Measurements from ENCODE around the gene TERT. TPM values are rescaled to one million over a fixed set of nuclear protein-coding genes. Genes with fewer than 3 reads are reported as not detected.

TERT gene
- total and polyA plus RNA-seq, 2 of the 8 experiments (the other 6 are each of a cell fraction or from before 2014, with no cell fraction given): 13.1 to 23.1 TPM

GRCh38 chr5:1315018-1315708, 20.3 kb upstream of the TERT start:
- Histone ChIP-seq H3K36me3 (ENCODE audit: control insufficient read depth in 2 of 4, insufficient read depth in 4 of 4, low read length in 3 of 4) (peaks cover 2 to 21% (median 13%) of the 10 kb centered on the region in 4 experiments; a peak in 7 of 8 replicates), H4K8ac (ENCODE audit: extremely low read depth, insufficient read depth, low read length) (no peak overlapping the region), H3K9me3 (ENCODE audit: insufficient read depth in 2 of 2, low read depth in 1 of 2, low read length in 1 of 2) (peaks cover 0 to 7% of the 10 kb centered on the region in 2 experiments; a peak in 1 of 4 replicates), H3K4me2 (ENCODE audit: insufficient read depth in 1 of 2, low read depth in 2 of 2, low read length in 2 of 2) (peak overlapping the region; percentile 29 to 56; a peak in 3 of 4 replicates), H2BK20ac (ENCODE audit: low read length) (no peak overlapping the region), H3K56ac (replicated peaks; ENCODE audit: insufficient read length, low read depth, low read length) (no peak overlapping the region), H3K4me1 (replicated peaks in 1 of 4; ENCODE audit: control insufficient read depth in 3 of 4, insufficient read depth in 4 of 4, low read length in 3 of 4) (peaks cover 11 to 17% (median 14%) of the 10 kb centered on the region in 4 experiments), H3K23ac (ENCODE audit: insufficient read length) (no peak overlapping the region), H3K79me1 (ENCODE audit: low read depth, low read length) (no peaks in the 10 kb centered on the region), H3K4ac (replicated peaks; ENCODE audit: insufficient read length, low read depth, low read length) (no peak overlapping the region), H3K23me2 (ENCODE audit: low read depth, low read length) (no peaks in the 10 kb centered on the region; the same call in 1 of the 2 replicates), H3K79me2 (ENCODE audit: control insufficient read depth in 1 of 2, insufficient read depth in 2 of 2, low read length in 2 of 2) (no peaks in the 10 kb centered on the region), H2BK15ac (ENCODE audit: low read length) (no peak overlapping the region), H3K4me3 (ENCODE audit: extremely low read depth in 1 of 4, insufficient read depth in 2 of 4, low read depth in 3 of 4, low read length in 4 of 4) (no peak overlapping the region), H3K9ac (replicated peaks in 1 of 4; ENCODE audit: extremely low read depth in 1 of 4, low read depth in 3 of 4, low read length in 3 of 4) (no peak overlapping the region), H4K20me1 (replicated peaks in 1 of 2; ENCODE audit: control insufficient read depth in 1 of 2, insufficient read depth in 2 of 2, low read length in 2 of 2) (no peaks in the 10 kb centered on the region), H3K18ac (ENCODE audit: extremely low read depth, low read length) (peak overlapping the region; percentile 85; the same call in 1 of the 2 replicates), H4K5ac (ENCODE audit: insufficient read length, low read depth, low read length) (no peak overlapping the region), H3K27ac (ENCODE audit: low read depth, low read length) (no peak overlapping the region), H4K91ac (replicated peaks; ENCODE audit: insufficient read length, low read length) (peak overlapping the region; percentile 7), H2AFZ (ENCODE audit: low read length) (no peak overlapping the region), H2AK5ac (ENCODE audit: low read depth, low read length) (no peak overlapping the region), H3K27me3 (replicated peaks in 1 of 4; ENCODE audit: control insufficient read depth in 3 of 4, extremely low read depth in 1 of 4, insufficient read depth in 3 of 4, low read length in 3 of 4) (no peaks in the 10 kb centered on the region), H2BK120ac (replicated peaks; ENCODE audit: low read depth, low read length) (no peak overlapping the region), H2BK12ac (ENCODE audit: low read depth, low read length) (peak overlapping the region; percentile 85; the same call in 1 of the 2 replicates), H3K14ac (ENCODE audit: insufficient read length) (no peak overlapping the region), H2BK5ac (ENCODE audit: low read depth, low read length) (0 out of 2 replicates have a peak overlapping the region, but pooled peaks have one; percentile 86)
- CTCF ChIA-PET (ENCODE audit: partially characterized antibody): interaction anchor here (0.6 to 0.8 kb wide), 4 partner anchors 140 to 394 kb away, joined by 3 to 4 read pairs (median 3); no protein-coding TSS in a partner anchor
- POLR2A ChIA-PET (ENCODE audit: partially characterized antibody): interaction anchor here (0.7 to 1.8 kb wide), 8 partner anchors 10 to 223 kb away, joined by 3 to 11 read pairs (median 4); partner anchors contain the start of gene TERT
- FAIRE-seq (no peak), DNase-seq (ENCODE audit: low read depth in 1 of 2, low spot score in 2 of 2) (no peak)
- 82% methylated on average over 13 of the region's 13 CpGs; no CpG with 5 or more reads in 1 of the 2 experiments for WGBS, 2 experiments (ENCODE audit: extremely low coverage in 1 of 2, insufficient coverage in 1 of 2, insufficient read length in 1 of 2, insufficient replicate concordance in 2 of 2, low coverage in 1 of 2, low lambda C conversion rate in 2 of 2, missing lambda C conversion rate in 1 of 2)
- no peak for TF ChIP-seq TCF12 (IDR thresholded peaks at IDR 0.05; ENCODE audit: low read depth, low read length)
- no peak for TF ChIP-seq CTCF (IDR thresholded peaks at IDR 0.05; ENCODE audit: control extremely low read depth in 1 of 3, insufficient read depth in 1 of 3, low read depth in 1 of 3, low read length in 3 of 3)
- no peak for TF ChIP-seq EGR1 (IDR thresholded peaks at IDR 0.05; ENCODE audit: borderline replicate concordance, low read depth, low read length)
- no peak for TF ChIP-seq CHD1 (IDR thresholded peaks at IDR 0.05; ENCODE audit: low read depth, low read length)
- no peak for TF ChIP-seq POU5F1 (IDR thresholded peaks at IDR 0.05; ENCODE audit: low read depth, low read length)
- TF ChIP-seq KDM5A (IDR thresholded peaks at IDR 0.05; ENCODE audit: low read length): no peak
- no peak for TF ChIP-seq TAF1 (IDR thresholded peaks at IDR 0.05; ENCODE audit: low read depth, low read length)
- no peak for TF ChIP-seq ASH2L (IDR thresholded peaks at IDR 0.05; ENCODE audit: low read length)
